ENCODE measurements around the gene CPTP.
A peak's percentile ranks its signal among the peaks of the same experiment; 100 is the strongest.
"Not testable (repeated sequence)": the region's sequence is repeated elsewhere in the genome, so short reads cannot be mapped to it uniquely, and the experiment has no call there.

The CPTP gene

GRCh38 chr1:1352786-1353388 lies 28.3 kb downstream of the CPTP start:
- no peak for DNase-seq

GRCh38 chr1:1353389-1354151 lies 29.0 kb downstream of the CPTP start:
- no peak for DNase-seq

GRCh38 chr1:1354271-1355247 lies 30.0 kb downstream of the CPTP start:
- peak in 1 of 2 experiments; percentile 32 for DNase-seq

GRCh38 chr1:1355416-1355815 lies 30.8 kb downstream of the CPTP start:
- no peak for DNase-seq

GRCh38 chr1:1356166-1356795 lies 31.7 kb downstream of the CPTP start:
- no peak for DNase-seq

GRCh38 chr1:1356796-1357401 lies 32.3 kb downstream of the CPTP start:
- DNase-seq: no peak

- DNase-seq: no peak
Observed at GRCh38 chr1:1357871-1358432, 33.4 kb downstream of the CPTP start.

- DNase-seq: no peak
Observed at GRCh38 chr1:1358433-1359271, 34.0 kb downstream of the CPTP start, which contains the start of gene MXRA8. TSS of gene MXRA8 (minus strand) at chr1:1358555. CDS start at chr1:1358504, 51 bp downstream.

GRCh38 chr1:1359308-1359663 lies 34.7 kb downstream of the CPTP start:
- no peak for DNase-seq

GRCh38 chr1:1359664-1360468 lies 35.3 kb downstream of the CPTP start:
- DNase-seq: no peak

- DNase-seq: no peak
Observed at GRCh38 chr1:1360506-1361169, 36.0 kb downstream of the CPTP start.

GRCh38 chr1:1361233-1361981 lies 36.8 kb downstream of the CPTP start:
- no peak for DNase-seq

- no peak for DNase-seq
Observed at GRCh38 chr1:1361982-1362423, 37.4 kb downstream of the CPTP start.

- DNase-seq: no peak
Observed at GRCh38 chr1:1364266-1364665, 39.7 kb downstream of the CPTP start.

- no peak for DNase-seq
Observed at GRCh38 chr1:1365875-1366698, 41.5 kb downstream of the CPTP start.

- DNase-seq: no peak
Observed at GRCh38 chr1:1366699-1367066, 42.1 kb downstream of the CPTP start.

- DNase-seq: no peak
Observed at GRCh38 chr1:1367315-1367714, 42.7 kb downstream of the CPTP start.

- not testable (repeated sequence) for DNase-seq
Observed at GRCh38 chr1:1370094-1370493, 45.5 kb downstream of the CPTP start.
